GM19324 (cell line): Measurements from ENCODE around the gene TUFM.
"Not testable (repeated sequence)": the region's sequence is repeated elsewhere in the genome, so short reads cannot be mapped to it uniquely, and the experiment has no call there.

Source experiments
- ATAC-seq: cut with Tn5 transposase; IDR thresholded peaks from one replicate; pipeline ENCODE4 v1.9.1; 2021; ENCODE audit warnings: mild to moderate bottlenecking, moderate library complexity; ENCODE audit not compliant: unreplicated experiment, low FRiP score

Gene TUFM

GRCh38 chr16:28876019-28876659 is 30.0 kb upstream of the TUFM start:
- ATAC-seq, result no peak

GRCh38 chr16:28875134-28876018 is 29.2 kb upstream of the TUFM start:
- no peak for ATAC-seq

- no peak for ATAC-seq
These were observed 28.3 kb upstream of the TUFM start for GRCh38 chr16:28874406-28874805.

GRCh38 chr16:28873543-28874201 is 27.5 kb upstream of the TUFM start:
- no peak for ATAC-seq

GRCh38 chr16:28872952-28873351 is 26.8 kb upstream of the TUFM start:
- ATAC-seq, result no peak

GRCh38 chr16:28869201-28869600 is 23.1 kb upstream of the TUFM start:
- ATAC-seq, result no peak

GRCh38 chr16:28867646-28868045 is 21.5 kb upstream of the TUFM start:
- not testable (repeated sequence) for ATAC-seq

- ATAC-seq, result no peak
These were observed 21.1 kb upstream of the TUFM start for GRCh38 chr16:28867241-28867640.

GRCh38 chr16:28866454-28866804 is 20.3 kb upstream of the TUFM start:
- ATAC-seq, result no peak

GRCh38 chr16:28865722-28866453 is 19.7 kb upstream of the TUFM start:
- no peak for ATAC-seq

- no peak for ATAC-seq
These were observed 19.0 kb upstream of the TUFM start for GRCh38 chr16:28865001-28865688.

- peak; percentile 7 for ATAC-seq
These were observed 18.0 kb upstream of the TUFM start for GRCh38 chr16:28863929-28864793.

GRCh38 chr16:28859326-28859725 is 13.2 kb upstream of the TUFM start:
- no peak for ATAC-seq

GRCh38 chr16:28858421-28858820 is 12.3 kb upstream of the TUFM start:
- ATAC-seq, result no peak

- peak; percentile 4 for ATAC-seq
These were observed 755 bp upstream of the TUFM start for GRCh38 chr16:28846933-28847273.

GRCh38 chr16:28845761-28846079 is 428 bp downstream of the TUFM start:
- ATAC-seq, result no peak

GRCh38 chr16:28845293-28845692 is 855 bp downstream of the TUFM start:
- no peak for ATAC-seq

- ATAC-seq, result no peak
These were observed 1.8 kb downstream of the TUFM start for GRCh38 chr16:28844226-28844885.

- no peak for ATAC-seq
These were observed 2.4 kb downstream of the TUFM start for GRCh38 chr16:28843766-28844165.
